Ishikawa (cell line): ENCODE results near the gene SLC16A13.

Experiments used
- CEBPB ChIP-seq: IDR thresholded peaks from 2 replicates; pipeline ENCODE4 v1.6.1; 2012
- CREB1 ChIP-seq: IDR thresholded peaks from 2 replicates; pipeline ENCODE4 v1.6.1; 2012; ENCODE audit warnings: low read depth
- EGR1 ChIP-seq: IDR thresholded peaks from 2 replicates; pipeline ENCODE4 v1.6.1; 2012
- EP300 ChIP-seq: IDR thresholded peaks from 2 replicates; pipeline ENCODE4 v1.6.1; 2012; ENCODE audit warnings: borderline replicate concordance
- FOXM1 ChIP-seq: IDR thresholded peaks from 2 replicates; pipeline ENCODE4 v1.6.1; 2012; ENCODE audit warnings: low read depth, borderline replicate concordance
- NFIC ChIP-seq: IDR thresholded peaks from 2 replicates; pipeline ENCODE4 v1.6.1; 2012
- RAD21 ChIP-seq: IDR thresholded peaks from 2 replicates; pipeline ENCODE4 v1.6.1; 2012; ENCODE audit warnings: low read depth
- TAF1 ChIP-seq: IDR thresholded peaks from 2 replicates; pipeline ENCODE4 v1.6.1; 2012; ENCODE audit warnings: low read depth, mild to moderate bottlenecking
- TCF12 ChIP-seq: IDR thresholded peaks from 2 replicates; pipeline ENCODE4 v1.6.1; 2012; ENCODE audit warnings: low read depth
- TEAD4 ChIP-seq: IDR thresholded peaks from 2 replicates; pipeline ENCODE4 v1.6.1; 2012
- YY1 ChIP-seq: IDR thresholded peaks from 2 replicates; pipeline ENCODE4 v1.6.1; 2012; ENCODE audit warnings: low read depth
- ZBTB7A ChIP-seq: IDR thresholded peaks from 2 replicates; pipeline ENCODE4 v1.6.1; 2012; ENCODE audit warnings: low read depth
- TF ChIP-seq, protein P1 (sequence below): IDR thresholded peaks from 2 replicates; pipeline ENCODE4 v1.6.1; 2012
- TF ChIP-seq, protein P2 (sequence below): IDR thresholded peaks from 2 replicates; pipeline ENCODE4 v1.6.1; 2012
- TF ChIP-seq, protein P3 (sequence below): IDR thresholded peaks from 2 replicates; pipeline ENCODE4 v1.6.1; 2012; ENCODE audit warnings: low read depth, mild to moderate bottlenecking

Gene SLC16A13

DNA sequence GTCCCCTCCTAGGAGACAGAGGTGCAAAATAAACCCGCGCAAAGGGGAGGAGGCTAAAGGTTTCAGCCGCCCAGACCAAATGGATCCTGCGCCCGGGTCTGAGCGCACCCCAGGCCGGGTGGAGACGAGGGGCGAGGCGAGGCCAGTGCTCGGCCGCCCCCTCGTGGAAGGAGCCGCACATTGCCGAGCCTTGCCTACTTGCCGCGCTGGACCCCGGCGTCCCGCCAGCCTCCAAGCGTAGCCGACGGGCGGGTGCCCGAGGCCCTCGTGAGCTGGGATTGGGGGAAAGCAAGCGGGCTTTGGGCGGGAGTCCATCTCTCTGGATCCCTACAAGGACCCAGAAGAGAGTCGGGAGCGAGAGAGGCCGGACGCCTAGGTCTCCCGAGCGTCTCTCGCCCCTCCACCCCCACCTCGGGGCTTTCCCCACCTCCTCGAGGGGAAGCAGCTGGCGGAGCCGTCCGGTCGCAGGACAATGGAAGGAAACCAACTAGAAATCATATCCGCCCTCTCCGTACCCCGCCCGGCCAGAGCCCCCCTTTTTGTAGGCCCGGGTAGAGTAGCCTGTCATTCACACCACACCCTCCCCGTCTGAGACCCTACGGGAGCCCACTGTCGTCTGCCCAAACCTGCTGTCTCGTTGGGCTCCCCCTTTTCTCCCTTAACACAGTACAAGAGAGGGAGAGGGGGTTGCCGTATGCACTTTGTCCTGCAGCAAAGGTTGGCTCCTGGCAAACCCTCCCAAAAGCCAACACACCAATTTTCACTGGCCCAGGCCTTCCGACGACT is 13.6 kb upstream of the SLC16A13 start:
- TF ChIP-seq ZBTB7A (peak; percentile 91), CEBPB (no peak), EP300 (no peak), RAD21 (peak; percentile 84), TAF1 (0 out of 2 replicates have a peak, but pooled peaks have one; percentile 21), NFIC (no peak)
- TF ChIP-seq, protein P1, sequence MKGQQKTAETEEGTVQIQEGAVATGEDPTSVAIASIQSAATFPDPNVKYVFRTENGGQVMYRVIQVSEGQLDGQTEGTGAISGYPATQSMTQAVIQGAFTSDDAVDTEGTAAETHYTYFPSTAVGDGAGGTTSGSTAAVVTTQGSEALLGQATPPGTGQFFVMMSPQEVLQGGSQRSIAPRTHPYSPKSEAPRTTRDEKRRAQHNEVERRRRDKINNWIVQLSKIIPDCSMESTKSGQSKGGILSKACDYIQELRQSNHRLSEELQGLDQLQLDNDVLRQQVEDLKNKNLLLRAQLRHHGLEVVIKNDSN = no peak; the same call in 1 of the 2 replicates
- TF ChIP-seq, protein P2, sequence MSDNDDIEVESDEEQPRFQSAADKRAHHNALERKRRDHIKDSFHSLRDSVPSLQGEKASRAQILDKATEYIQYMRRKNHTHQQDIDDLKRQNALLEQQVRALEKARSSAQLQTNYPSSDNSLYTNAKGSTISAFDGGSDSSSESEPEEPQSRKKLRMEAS = peak; percentile 75; the same call in 1 of the 2 replicates

DNA sequence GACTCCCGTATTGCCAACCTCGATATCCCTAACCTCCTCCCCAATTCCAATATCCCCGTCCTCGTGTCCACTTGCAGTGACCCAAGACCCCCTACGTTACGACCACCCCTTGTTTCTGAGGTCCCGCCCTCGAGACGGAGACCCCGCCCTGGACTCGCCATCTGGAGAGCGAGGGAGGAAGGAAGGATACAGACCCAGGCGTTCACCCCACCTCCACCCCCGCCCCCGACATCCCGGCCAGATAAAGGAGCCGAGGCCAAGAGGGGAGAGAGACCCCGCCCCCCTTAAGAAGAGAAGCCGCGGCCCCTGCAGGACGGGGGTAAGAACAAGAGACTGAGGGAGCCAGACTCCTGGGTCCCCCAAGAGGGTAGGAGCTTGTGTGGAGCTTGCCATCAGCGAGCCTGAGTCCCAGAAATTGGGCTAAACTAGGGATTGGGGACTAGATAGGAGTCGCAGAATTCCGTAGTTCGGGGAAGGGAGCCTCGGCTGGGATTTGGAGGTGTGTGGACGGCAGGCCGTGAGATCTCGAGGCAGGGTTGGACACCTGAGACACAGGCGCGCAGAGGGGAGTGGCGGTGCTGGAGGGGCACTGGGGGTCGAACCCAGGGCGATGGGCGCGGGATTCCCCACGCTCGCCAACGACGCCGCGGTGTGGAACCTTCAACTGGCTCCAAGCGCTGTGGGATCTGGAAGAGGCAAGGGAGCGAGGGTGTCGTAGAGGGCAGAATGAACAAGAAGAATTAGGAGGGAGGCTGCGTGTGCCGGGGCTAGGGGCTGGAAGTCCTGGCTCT is 12.8 kb upstream of the SLC16A13 start, which contains the start of gene BCL6B:
Gene BCL6B (plus strand): TSS at position 270 of the 791 bp plus-strand sequence. CDS start 622 bp downstream, outside the sequence.
- TF ChIP-seq EP300 (no peak), TCF12 (no peak), CREB1 (no peak), YY1 (no peak), ZBTB7A (no peak), RAD21 (no peak)
- TF ChIP-seq, protein P2 = no peak

DNA sequence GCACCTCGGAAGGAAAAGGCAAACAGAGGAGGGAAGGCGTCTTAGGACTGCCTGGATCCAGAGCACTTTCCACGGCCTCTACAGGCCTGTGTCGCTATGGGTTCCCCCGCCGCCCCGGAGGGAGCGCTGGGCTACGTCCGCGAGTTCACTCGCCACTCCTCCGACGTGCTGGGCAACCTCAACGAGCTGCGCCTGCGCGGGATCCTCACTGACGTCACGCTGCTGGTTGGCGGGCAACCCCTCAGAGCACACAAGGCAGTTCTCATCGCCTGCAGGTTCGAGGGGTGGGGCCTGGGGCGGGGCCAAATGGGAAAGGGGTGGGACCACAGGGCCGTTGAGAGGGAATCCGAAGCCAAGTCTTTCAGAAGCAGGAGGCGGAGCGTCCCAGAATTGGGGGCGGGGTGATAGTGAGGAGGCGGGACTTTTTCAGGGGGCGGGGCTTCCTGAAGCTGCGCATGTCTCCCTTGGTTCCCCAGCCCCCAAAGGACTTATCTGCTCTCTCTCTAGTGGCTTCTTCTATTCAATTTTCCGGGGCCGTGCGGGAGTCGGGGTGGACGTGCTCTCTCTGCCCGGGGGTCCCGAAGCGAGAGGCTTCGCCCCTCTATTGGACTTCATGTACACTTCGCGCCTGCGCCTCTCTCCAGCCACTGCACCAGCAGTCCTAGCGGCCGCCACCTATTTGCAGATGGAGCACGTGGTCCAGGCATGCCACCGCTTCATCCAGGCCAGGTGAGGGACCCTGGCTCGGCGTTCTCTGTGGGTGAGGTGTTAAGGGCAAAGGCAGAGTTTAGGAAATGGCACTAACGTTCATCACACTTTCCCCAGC is 12.0 kb upstream of the SLC16A13 start:
- TF ChIP-seq NFIC = no peak
- TF ChIP-seq CREB1 = 0 out of 2 replicates have a peak, but pooled peaks have one; percentile 40
- TF ChIP-seq, protein P1 = no peak
- TF ChIP-seq, protein P2 = peak; percentile 58; the same call in 1 of the 2 replicates

DNA sequence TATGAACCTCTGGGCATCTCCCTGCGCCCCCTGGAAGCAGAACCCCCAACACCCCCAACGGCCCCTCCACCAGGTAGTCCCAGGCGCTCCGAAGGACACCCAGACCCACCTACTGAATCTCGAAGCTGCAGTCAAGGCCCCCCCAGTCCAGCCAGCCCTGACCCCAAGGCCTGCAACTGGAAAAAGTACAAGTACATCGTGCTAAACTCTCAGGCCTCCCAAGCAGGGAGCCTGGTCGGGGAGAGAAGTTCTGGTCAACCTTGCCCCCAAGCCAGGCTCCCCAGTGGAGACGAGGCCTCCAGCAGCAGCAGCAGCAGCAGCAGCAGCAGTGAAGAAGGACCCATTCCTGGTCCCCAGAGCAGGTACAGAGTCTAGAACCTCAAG is 11.4 kb upstream of the SLC16A13 start:
- TF ChIP-seq, protein P2 = no peak
- TF ChIP-seq, protein P1 = no peak
- TF ChIP-seq TCF12 (no peak), CREB1 (no peak), RAD21 (no peak), NFIC (no peak; the same call in 1 of the 2 replicates), EGR1 (no peak), YY1 (no peak), ZBTB7A (no peak), EP300 (no peak), CEBPB (no peak), TAF1 (no peak), TEAD4 (no peak), FOXM1 (no peak)
- TF ChIP-seq, protein P3, sequence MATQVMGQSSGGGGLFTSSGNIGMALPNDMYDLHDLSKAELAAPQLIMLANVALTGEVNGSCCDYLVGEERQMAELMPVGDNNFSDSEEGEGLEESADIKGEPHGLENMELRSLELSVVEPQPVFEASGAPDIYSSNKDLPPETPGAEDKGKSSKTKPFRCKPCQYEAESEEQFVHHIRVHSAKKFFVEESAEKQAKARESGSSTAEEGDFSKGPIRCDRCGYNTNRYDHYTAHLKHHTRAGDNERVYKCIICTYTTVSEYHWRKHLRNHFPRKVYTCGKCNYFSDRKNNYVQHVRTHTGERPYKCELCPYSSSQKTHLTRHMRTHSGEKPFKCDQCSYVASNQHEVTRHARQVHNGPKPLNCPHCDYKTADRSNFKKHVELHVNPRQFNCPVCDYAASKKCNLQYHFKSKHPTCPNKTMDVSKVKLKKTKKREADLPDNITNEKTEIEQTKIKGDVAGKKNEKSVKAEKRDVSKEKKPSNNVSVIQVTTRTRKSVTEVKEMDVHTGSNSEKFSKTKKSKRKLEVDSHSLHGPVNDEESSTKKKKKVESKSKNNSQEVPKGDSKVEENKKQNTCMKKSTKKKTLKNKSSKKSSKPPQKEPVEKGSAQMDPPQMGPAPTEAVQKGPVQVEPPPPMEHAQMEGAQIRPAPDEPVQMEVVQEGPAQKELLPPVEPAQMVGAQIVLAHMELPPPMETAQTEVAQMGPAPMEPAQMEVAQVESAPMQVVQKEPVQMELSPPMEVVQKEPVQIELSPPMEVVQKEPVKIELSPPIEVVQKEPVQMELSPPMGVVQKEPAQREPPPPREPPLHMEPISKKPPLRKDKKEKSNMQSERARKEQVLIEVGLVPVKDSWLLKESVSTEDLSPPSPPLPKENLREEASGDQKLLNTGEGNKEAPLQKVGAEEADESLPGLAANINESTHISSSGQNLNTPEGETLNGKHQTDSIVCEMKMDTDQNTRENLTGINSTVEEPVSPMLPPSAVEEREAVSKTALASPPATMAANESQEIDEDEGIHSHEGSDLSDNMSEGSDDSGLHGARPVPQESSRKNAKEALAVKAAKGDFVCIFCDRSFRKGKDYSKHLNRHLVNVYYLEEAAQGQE = no peak

DNA sequence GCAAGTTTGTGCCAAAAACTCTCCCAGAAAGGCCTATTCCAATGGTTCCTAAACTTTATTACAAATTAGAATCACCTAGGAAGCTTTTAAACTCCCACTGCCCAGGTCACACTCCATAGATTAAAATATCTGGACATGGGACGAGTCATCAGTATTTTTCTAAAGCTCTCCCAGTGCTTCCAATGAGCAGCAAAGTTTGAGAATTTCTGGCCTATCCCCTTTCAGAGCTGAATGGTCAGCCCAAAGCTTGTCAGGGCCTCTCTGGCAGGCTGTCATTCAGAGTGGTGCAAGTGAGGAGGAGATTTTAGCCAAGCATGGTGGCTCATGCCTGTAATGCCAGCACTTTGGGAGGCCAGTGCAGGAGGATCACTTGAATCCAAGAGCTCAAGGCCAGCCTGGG is 10.6 kb upstream of the SLC16A13 start:
- no peak for TF ChIP-seq RAD21
- TF ChIP-seq YY1 = no peak
- TF ChIP-seq, protein P3 = no peak
- TF ChIP-seq, protein P1 = no peak
- no peak for TF ChIP-seq TAF1
- no peak for TF ChIP-seq ZBTB7A
- TF ChIP-seq CREB1 = no peak
- TF ChIP-seq NFIC = no peak
- TF ChIP-seq, protein P2 = no peak
- no peak for TF ChIP-seq EGR1
- no peak for TF ChIP-seq TCF12
- TF ChIP-seq FOXM1 = no peak
- no peak for TF ChIP-seq EP300
- no peak for TF ChIP-seq TEAD4
- no peak for TF ChIP-seq CEBPB
